Stimulated activated CD8-positive, alpha-beta memory T cell treated with anti-CD3 and anti-CD28 coated beads, Interleukin-7, amount 100 ng/mL, for 4 hours (primary cell): ENCODE data around the gene PRSS12.

Experiments
- DNase-seq, 2 donors: peaks; one replicate each; pipeline ENCODE4 v3.0.0-alpha.2; 2020; ENCODE audit warnings: low read depth in 2 of 2

PRSS12 gene

GRCh38 chr4:118356111-118356510 is 3.3 kb upstream of the PRSS12 start:
- no peak for DNase-seq

- DNase-seq: no peak
These were observed 2.1 kb upstream of the PRSS12 start for GRCh38 chr4:118354913-118355312.

GRCh38 chr4:118353534-118354030 is 779 bp upstream of the PRSS12 start:
- DNase-seq: no peak

- DNase-seq: no peak
These were observed 664 bp downstream of the PRSS12 start for GRCh38 chr4:118351851-118352827.

- no peak for DNase-seq
These were observed 1.8 kb downstream of the PRSS12 start for GRCh38 chr4:118350961-118351360.

- no peak for DNase-seq
These were observed 3.9 kb downstream of the PRSS12 start for GRCh38 chr4:118348886-118349285.

GRCh38 chr4:118346495-118346894 is 6.3 kb downstream of the PRSS12 start:
- DNase-seq: no peak

GRCh38 chr4:118345813-118346212 is 7.0 kb downstream of the PRSS12 start:
- DNase-seq: no peak

- DNase-seq: no peak
These were observed 8.0 kb downstream of the PRSS12 start for GRCh38 chr4:118344801-118345200.

GRCh38 chr4:118343501-118343900 is 9.3 kb downstream of the PRSS12 start:
- DNase-seq: no peak

GRCh38 chr4:118340109-118340508 is 12.7 kb downstream of the PRSS12 start:
- no peak for DNase-seq

GRCh38 chr4:118338981-118339765 is 13.6 kb downstream of the PRSS12 start:
- no peak for DNase-seq

GRCh38 chr4:118338518-118338917 is 14.3 kb downstream of the PRSS12 start:
- no peak for DNase-seq

- DNase-seq: no peak
These were observed 14.8 kb downstream of the PRSS12 start for GRCh38 chr4:118337954-118338353.

- no peak for DNase-seq
These were observed 17.0 kb downstream of the PRSS12 start for GRCh38 chr4:118335774-118336173.

GRCh38 chr4:118335324-118335723 is 17.5 kb downstream of the PRSS12 start:
- DNase-seq: no peak

- DNase-seq: no peak
These were observed 21.5 kb downstream of the PRSS12 start for GRCh38 chr4:118331352-118331751.

- DNase-seq: no peak
These were observed 23.0 kb downstream of the PRSS12 start for GRCh38 chr4:118329849-118330248.

GRCh38 chr4:118327554-118328241 is 25.1 kb downstream of the PRSS12 start:
- DNase-seq: no peak

GRCh38 chr4:118326585-118326984 is 26.2 kb downstream of the PRSS12 start:
- DNase-seq: no peak

- no peak for DNase-seq
These were observed 27.4 kb downstream of the PRSS12 start for GRCh38 chr4:118325431-118325830.
